Sigmoid colon (tissue), 4 donors: ENCODE data around the gene TTI1.

ENCODE experiments used
- EP300 ChIP-seq, 4 donors: sonication (generic); formaldehyde crosslinking; IDR thresholded peaks; one replicate each; pipeline ENCODE4 v1.6.1; 2017; ENCODE audit warnings: antibody characterized with exemption in 4 of 4
- TF ChIP-seq, protein P1 (sequence below), 4 experiments: fragments of 450-650 bp in 3 of 4; fragments of 200-600 bp in 1 of 4; IDR thresholded peaks; one replicate each; pipeline ENCODE4 v1.5.1; 2016 to 2019; ENCODE audit warnings: antibody characterized with exemption in 4 of 4, mild to moderate bottlenecking in 3 of 4, moderate library complexity in 2 of 4

DNA sequence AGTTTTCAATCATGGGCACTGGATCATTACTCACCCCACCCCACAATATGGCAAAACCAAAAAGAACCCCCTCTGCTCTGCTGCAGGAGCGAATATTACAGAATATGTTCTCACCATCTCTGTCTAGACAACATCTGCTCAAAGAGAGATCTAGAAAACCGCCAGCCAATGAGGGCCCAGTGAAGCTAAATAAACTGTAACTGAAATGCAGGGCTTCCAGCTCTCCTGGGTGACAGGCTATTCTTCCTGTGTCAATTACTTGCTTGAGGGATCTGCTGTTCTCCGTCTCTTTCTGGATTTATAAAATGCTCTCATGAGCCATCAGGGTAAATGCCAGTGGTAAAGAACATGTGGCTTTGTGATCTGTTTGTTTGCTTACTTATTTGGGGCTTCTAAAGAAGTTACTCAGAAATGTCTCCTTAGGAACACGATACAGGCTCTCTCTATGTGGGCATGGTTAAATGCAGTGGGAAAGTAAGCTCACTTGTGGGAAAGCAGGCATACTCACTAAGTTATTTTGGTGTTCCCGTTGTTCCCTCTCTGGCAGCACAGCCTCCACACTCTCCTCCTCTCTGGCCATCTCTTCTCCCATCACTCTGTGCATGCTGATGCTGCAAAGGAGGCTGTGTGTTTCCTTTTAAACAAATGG is 44.8 kb downstream of the TTI1 start:
- TF ChIP-seq, protein P1, sequence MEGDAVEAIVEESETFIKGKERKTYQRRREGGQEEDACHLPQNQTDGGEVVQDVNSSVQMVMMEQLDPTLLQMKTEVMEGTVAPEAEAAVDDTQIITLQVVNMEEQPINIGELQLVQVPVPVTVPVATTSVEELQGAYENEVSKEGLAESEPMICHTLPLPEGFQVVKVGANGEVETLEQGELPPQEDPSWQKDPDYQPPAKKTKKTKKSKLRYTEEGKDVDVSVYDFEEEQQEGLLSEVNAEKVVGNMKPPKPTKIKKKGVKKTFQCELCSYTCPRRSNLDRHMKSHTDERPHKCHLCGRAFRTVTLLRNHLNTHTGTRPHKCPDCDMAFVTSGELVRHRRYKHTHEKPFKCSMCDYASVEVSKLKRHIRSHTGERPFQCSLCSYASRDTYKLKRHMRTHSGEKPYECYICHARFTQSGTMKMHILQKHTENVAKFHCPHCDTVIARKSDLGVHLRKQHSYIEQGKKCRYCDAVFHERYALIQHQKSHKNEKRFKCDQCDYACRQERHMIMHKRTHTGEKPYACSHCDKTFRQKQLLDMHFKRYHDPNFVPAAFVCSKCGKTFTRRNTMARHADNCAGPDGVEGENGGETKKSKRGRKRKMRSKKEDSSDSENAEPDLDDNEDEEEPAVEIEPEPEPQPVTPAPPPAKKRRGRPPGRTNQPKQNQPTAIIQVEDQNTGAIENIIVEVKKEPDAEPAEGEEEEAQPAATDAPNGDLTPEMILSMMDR (IDR thresholded peaks at IDR 0.05) = no peak
- TF ChIP-seq EP300 (IDR thresholded peaks at IDR 0.05) = no peak
